ENCODE data around the gene ALOX5AP. TPM values are rescaled to one million over a fixed set of nuclear protein-coding genes. Genes with fewer than 3 reads are reported as not detected.

The ALOX5AP gene
- total and polyA plus RNA-seq, 12 donors: 2.8 to 122 (median 39.8) TPM

DNA sequence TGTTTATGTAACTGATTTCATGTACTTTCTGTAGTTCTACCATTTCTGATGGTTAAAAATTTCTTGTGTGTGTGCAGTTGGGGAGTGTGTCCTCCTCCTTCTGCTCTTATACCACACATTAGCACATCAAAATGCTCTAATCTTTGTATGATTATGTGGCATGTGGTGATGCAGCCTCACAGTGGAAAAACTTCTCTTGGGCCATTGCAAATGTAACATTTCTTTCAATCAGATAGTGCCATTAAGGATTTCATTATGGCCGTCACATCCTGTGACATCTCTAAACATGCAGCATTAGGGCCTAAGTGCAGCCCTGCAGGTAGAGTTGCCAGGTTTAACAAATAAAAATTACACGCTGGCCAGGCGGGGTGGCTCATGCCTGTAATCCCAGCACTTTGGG lies 24.9 kb upstream of the ALOX5AP start:
- Histone ChIP-seq H3K27me3 (no peaks in the 10 kb centered on the region), H3K36me3 (replicated peaks in 1 of 2) (no peaks in the 10 kb centered on the region), H3K27ac (no peak overlapping the region), H3K4me1 (replicated peaks in 1 of 2) (no peaks in the 10 kb centered on the region), H3K9me3 (replicated peaks in 1 of 3) (no peaks in the 10 kb centered on the region), H3K4me3 (no peak overlapping the region)
- TF ChIP-seq, protein P1, sequence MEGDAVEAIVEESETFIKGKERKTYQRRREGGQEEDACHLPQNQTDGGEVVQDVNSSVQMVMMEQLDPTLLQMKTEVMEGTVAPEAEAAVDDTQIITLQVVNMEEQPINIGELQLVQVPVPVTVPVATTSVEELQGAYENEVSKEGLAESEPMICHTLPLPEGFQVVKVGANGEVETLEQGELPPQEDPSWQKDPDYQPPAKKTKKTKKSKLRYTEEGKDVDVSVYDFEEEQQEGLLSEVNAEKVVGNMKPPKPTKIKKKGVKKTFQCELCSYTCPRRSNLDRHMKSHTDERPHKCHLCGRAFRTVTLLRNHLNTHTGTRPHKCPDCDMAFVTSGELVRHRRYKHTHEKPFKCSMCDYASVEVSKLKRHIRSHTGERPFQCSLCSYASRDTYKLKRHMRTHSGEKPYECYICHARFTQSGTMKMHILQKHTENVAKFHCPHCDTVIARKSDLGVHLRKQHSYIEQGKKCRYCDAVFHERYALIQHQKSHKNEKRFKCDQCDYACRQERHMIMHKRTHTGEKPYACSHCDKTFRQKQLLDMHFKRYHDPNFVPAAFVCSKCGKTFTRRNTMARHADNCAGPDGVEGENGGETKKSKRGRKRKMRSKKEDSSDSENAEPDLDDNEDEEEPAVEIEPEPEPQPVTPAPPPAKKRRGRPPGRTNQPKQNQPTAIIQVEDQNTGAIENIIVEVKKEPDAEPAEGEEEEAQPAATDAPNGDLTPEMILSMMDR (IDR thresholded peaks at IDR 0.05): no peak
- no peak for TF ChIP-seq POLR2A (IDR thresholded peaks at IDR 0.05)
- intact Hi-C loops (cut with DNase I): no loop called here
- peak in 1 of 7 donors; percentile 3 for DNase-seq
- WGBS, 4 donors: 70 to 94% (median 88%) methylated on average over 3 of the region's 3 CpGs

DNA sequence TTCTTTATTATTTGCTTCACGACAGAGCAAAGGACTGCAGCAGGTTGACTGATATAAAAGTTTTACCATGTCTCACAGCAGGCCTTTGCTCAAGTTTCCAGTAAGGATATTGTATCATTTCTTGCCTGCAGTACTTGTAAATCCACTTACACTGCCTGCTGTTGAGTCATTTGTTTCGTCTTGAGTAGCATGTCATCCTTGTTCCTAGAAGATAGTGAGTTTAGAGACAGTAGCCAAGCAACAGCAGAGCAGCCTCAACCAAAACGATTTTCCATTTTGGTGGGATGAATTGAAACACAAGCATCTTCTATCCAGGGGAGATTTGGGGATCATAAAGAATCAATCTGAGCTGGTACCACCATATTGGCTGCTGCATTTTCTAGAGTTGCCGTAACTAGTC lies 24.0 kb upstream of the ALOX5AP start:
- intact Hi-C loops (cut with DNase I): no loop called here
- no peak overlapping the region for H3K27ac ChIP-seq
- DNase-seq: no peak
- no peaks in the 10 kb centered on the region for H3K9me3 ChIP-seq (replicated peaks in 1 of 3)
- no peaks in the 10 kb centered on the region for H3K27me3 ChIP-seq
- no peak for TF ChIP-seq POLR2A (IDR thresholded peaks at IDR 0.05)
- TF ChIP-seq, protein P1 (IDR thresholded peaks at IDR 0.05): no peak
- no peaks in the 10 kb centered on the region for H3K36me3 ChIP-seq (replicated peaks in 1 of 2)
- WGBS, 4 donors: 48 to 85% (median 77%) methylated on average over 3 to 4 of the region's 4 CpGs
- no peaks in the 10 kb centered on the region for H3K4me1 ChIP-seq (replicated peaks in 1 of 2)
- H3K4me3 ChIP-seq: no peak overlapping the region

DNA sequence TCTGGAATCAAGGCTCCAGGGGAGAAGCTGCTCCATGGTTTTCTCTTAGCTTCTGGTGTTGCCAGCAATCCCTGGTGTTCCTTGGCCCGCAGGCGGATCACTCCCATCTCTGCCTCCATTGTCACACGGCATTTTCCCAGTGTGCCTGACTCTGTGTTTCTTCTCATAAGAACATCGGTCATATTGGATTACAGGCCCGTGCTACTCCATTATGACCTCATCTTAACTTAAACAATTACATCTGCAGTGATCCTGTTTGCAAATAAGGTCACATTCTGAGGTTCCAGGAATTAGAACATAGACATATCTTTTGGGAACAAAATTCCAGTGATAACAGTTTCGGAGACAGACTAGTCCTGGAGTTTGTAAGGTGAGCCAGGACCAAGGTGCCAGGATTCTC lies 23.5 kb upstream of the ALOX5AP start:
- no peaks in the 10 kb centered on the region for H3K36me3 ChIP-seq (replicated peaks in 1 of 2)
- intact Hi-C loops (cut with DNase I): no loop called here
- no peak for DNase-seq
- H3K4me3 ChIP-seq: no peak overlapping the region
- no peaks in the 10 kb centered on the region for H3K27me3 ChIP-seq
- H3K27ac ChIP-seq: no peak overlapping the region
- TF ChIP-seq, protein P1 (IDR thresholded peaks at IDR 0.05): no peak
- TF ChIP-seq POLR2A (IDR thresholded peaks at IDR 0.05): no peak
- H3K4me1 ChIP-seq (replicated peaks in 1 of 2): no peaks in the 10 kb centered on the region
- 93 to 100% (median 95%) methylated on average over 6 of the region's 6 CpGs for WGBS, 4 donors
- no peaks in the 10 kb centered on the region for H3K9me3 ChIP-seq (replicated peaks in 1 of 3)

DNA sequence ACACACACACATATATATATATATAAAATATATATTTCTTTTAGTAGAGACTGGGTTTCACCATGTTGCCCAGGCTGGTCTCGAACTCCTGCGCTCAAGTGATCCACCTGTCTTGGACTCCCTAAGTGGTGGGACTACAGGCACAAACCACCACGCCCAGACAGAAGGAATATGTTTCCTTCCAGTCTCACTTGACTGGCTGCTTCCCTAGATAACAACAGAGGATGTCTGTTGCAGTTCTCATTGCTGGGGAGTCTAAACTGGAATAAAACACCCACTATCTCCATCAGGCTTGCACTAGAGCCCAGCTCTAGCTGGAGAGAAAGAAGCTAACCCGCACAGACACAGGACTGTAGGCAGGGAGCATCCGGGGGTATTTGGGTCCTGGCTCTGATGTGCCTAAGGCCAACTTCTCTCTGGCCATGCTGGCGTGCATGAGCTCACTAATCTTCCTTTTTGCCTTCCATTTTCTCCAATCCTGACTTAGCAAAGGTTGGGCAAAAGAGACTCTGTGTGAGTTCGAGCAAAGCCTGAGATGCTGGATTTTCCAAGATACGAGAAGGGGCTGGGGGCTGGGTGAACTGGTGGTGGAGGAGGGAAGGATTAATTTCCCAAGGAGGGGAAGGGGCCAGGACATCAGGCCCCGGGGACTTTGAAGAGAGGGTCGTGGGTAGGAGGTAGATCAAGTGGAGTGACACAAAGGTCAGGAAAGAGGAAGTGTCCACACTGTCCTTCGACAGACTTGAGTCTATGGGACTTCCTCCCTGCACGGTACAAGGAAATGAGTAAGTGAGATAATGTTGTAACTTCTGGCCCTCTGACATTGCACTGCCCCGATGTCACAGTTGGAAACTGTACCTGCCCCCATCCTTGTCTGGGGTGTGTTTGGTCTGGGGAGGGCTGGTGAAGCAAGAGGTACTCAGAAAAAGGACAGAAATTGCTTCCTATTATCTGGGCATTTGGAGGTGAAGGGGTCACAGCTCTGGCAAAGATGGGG lies 22.5 kb upstream of the ALOX5AP start:
- TF ChIP-seq POLR2A (IDR thresholded peaks at IDR 0.05): no peak
- TF ChIP-seq, protein P1 (IDR thresholded peaks at IDR 0.05): no peak
- H3K27ac ChIP-seq: peak overlapping the region in 3 of 5 donors; percentile 24 to 81 (median 26)
- no peaks in the 10 kb centered on the region for H3K9me3 ChIP-seq (replicated peaks in 1 of 3)
- DNase-seq: peak in 5 of 7 donors; percentile 27 to 69 (median 52)
- no peaks in the 10 kb centered on the region for H3K36me3 ChIP-seq (replicated peaks in 1 of 2)
- H3K4me3 ChIP-seq: no peak overlapping the region
- no peaks in the 10 kb centered on the region for H3K4me1 ChIP-seq (replicated peaks in 1 of 2)
- WGBS, 4 donors: 56 to 65% (median 58%) methylated on average over 12 to 13 of the region's 13 CpGs
- intact Hi-C loops (cut with DNase I): no loop called here
- no peaks in the 10 kb centered on the region for H3K27me3 ChIP-seq
